GM18951 (cell line): ENCODE results near the gene FBN2.

Source experiments
- POLR2A ChIP-seq: IDR thresholded peaks from 4 replicates; pipeline ENCODE4 v1.6.1; 2011; ENCODE audit warnings: mild to moderate bottlenecking; ENCODE audit not compliant: insufficient read length, insufficient read depth; ENCODE audit errors: extremely low read depth
- in situ Hi-C: fragments of 300-500 bp; cut with MboI; formaldehyde crosslinking; loops from one replicate; pipeline ENCODE4 v1.12.0; 2022; ENCODE audit warnings: low sequenced_read_pairs, mixed read lengths, inconsistent platforms; ENCODE audit not compliant: unreplicated experiment

The FBN2 gene

GRCh38 chr5:128527077-128527476, 11.0 kb downstream of the FBN2 start:
- no peak for TF ChIP-seq POLR2A
- in situ Hi-C loops, result no loop called here

- in situ Hi-C loops, result loop anchor here (25.0 kb wide), 1 partner anchor 960 kb away; no protein-coding TSS in a partner anchor
- TF ChIP-seq POLR2A, result no peak
These were observed 15.7 kb downstream of the FBN2 start for GRCh38 chr5:128522336-128522735.

GRCh38 chr5:128519827-128520226, 18.2 kb downstream of the FBN2 start:
- TF ChIP-seq POLR2A, result no peak
- in situ Hi-C loops, result loop anchor here (25.0 kb wide), 1 partner anchor 958 kb away; no protein-coding TSS in a partner anchor

GRCh38 chr5:128516978-128517377, 21.1 kb downstream of the FBN2 start:
- in situ Hi-C loops, result loop anchor here (25.0 kb wide), 1 partner anchor 955 kb away; no protein-coding TSS in a partner anchor
- no peak for TF ChIP-seq POLR2A

- TF ChIP-seq POLR2A, result no peak
These were observed 24.2 kb downstream of the FBN2 start for GRCh38 chr5:128513806-128514205.

GRCh38 chr5:128512894-128513293, 25.2 kb downstream of the FBN2 start:
- TF ChIP-seq POLR2A, result no peak
- in situ Hi-C loops, result loop anchor here (25.0 kb wide), 1 partner anchor 951 kb away; no protein-coding TSS in a partner anchor

More at GRCh38 chr5:128513806-128514205, 24.2 kb downstream of the FBN2 start:
- in situ Hi-C loops, result loop anchor here (25.0 kb wide), 1 partner anchor 952 kb away; no protein-coding TSS in a partner anchor

- in situ Hi-C loops, result loop anchor here (25.0 kb wide), 1 partner anchor 944 kb away; no protein-coding TSS in a partner anchor
- TF ChIP-seq POLR2A, result no peak
These were observed 31.4 kb downstream of the FBN2 start for GRCh38 chr5:128506643-128507042.

GRCh38 chr5:128503727-128504126, 34.3 kb downstream of the FBN2 start:
- in situ Hi-C loops, result loop anchor here (25.0 kb wide), 1 partner anchor 941 kb away; no protein-coding TSS in a partner anchor

- no peak for TF ChIP-seq POLR2A
- in situ Hi-C loops, result no loop called here
These were observed 39.1 kb downstream of the FBN2 start for GRCh38 chr5:128498844-128499455.

- no peak for TF ChIP-seq POLR2A
- in situ Hi-C loops, result no loop called here
These were observed 43.5 kb downstream of the FBN2 start for GRCh38 chr5:128494516-128494915.

- no peak for TF ChIP-seq POLR2A
- in situ Hi-C loops, result no loop called here
These were observed 44.3 kb downstream of the FBN2 start for GRCh38 chr5:128493657-128494329.

- no peak for TF ChIP-seq POLR2A
- in situ Hi-C loops, result no loop called here
These were observed 46.8 kb downstream of the FBN2 start for GRCh38 chr5:128491291-128491690.

GRCh38 chr5:128490761-128491160, 47.3 kb downstream of the FBN2 start:
- no peak for TF ChIP-seq POLR2A
- in situ Hi-C loops, result no loop called here

GRCh38 chr5:128487041-128487440, 51.0 kb downstream of the FBN2 start:
- TF ChIP-seq POLR2A, result no peak
- in situ Hi-C loops, result no loop called here
